HepG2 (cell line): Measurements from ENCODE around the gene CD2AP.

Source experiments
- ATF6 ChIP-seq: sonication (generic); formaldehyde crosslinking; conservative IDR thresholded peaks from 2 replicates; pipeline ENCODE4 v1.4.0; 2020; ENCODE audit warnings: missing genetic modification reagents
- FIP1L1 ChIP-seq: fragments of 200-400 bp; formaldehyde crosslinking; IDR thresholded peaks from 2 replicates; pipeline ENCODE4 v1.6.1; 2018; ENCODE audit warnings: low read depth, mild to moderate bottlenecking, low read length, moderate library complexity, borderline replicate concordance; ENCODE audit not compliant: insufficient read depth
- JUNB ChIP-seq: sonication (generic); formaldehyde crosslinking; IDR thresholded peaks from 2 replicates; pipeline ENCODE4 v1.8.0; 2022; ENCODE audit warnings: missing genetic modification reagents, mild to moderate bottlenecking, borderline replicate concordance
- PHB2 ChIP-seq: fragments of 450-650 bp; IDR thresholded peaks from 2 replicates; pipeline ENCODE4 v1.6.1; 2018; ENCODE audit not compliant: partially characterized antibody
- POLR2A ChIP-seq, 2 experiments: IDR thresholded peaks; 2 replicates each; pipeline ENCODE4 v1.6.1; 2011; ENCODE audit warnings: low read depth in 2 of 2, low read length in 2 of 2, mild to moderate bottlenecking in 1 of 2, moderate library complexity in 1 of 2; ENCODE audit not compliant: insufficient read depth in 1 of 2
- RBAK ChIP-seq: sonication (generic); formaldehyde crosslinking; IDR thresholded peaks from 2 replicates; pipeline ENCODE4 v1.5.1; 2020; ENCODE audit warnings: mild to moderate bottlenecking, missing genetic modification reagents
- SMAD1 ChIP-seq: sonication (generic); formaldehyde crosslinking; IDR thresholded peaks from 2 replicates; pipeline ENCODE4 v1.4.0; 2020; ENCODE audit warnings: missing genetic modification reagents, low read depth, mild to moderate bottlenecking, borderline replicate concordance
- THYN1 ChIP-seq: sonication (generic); formaldehyde crosslinking; IDR thresholded peaks from 2 replicates; pipeline ENCODE4 v1.8.1; 2023; ENCODE audit warnings: low read depth, mild to moderate bottlenecking, moderate library complexity, missing genetic modification reagents, borderline replicate concordance
- ZFP1 ChIP-seq: IDR thresholded peaks from 2 replicates; pipeline ENCODE4 v1.6.1; 2016
- ZFX ChIP-seq: sonication (generic); formaldehyde crosslinking; IDR thresholded peaks from 2 replicates; pipeline ENCODE4 v1.4.0; 2020; ENCODE audit warnings: mild to moderate bottlenecking, low read depth, missing genetic modification reagents, moderate library complexity
- ZNF121 ChIP-seq: sonication (generic); formaldehyde crosslinking; IDR thresholded peaks from 2 replicates; pipeline ENCODE4 v1.5.0; 2020; ENCODE audit warnings: mild to moderate bottlenecking, missing genetic modification reagents
- ZNF207 ChIP-seq: fragments of 450-650 bp; IDR thresholded peaks from 2 replicates; pipeline ENCODE4 v1.6.1; 2016; ENCODE audit warnings: antibody characterized with exemption, borderline replicate concordance
- ZNF30 ChIP-seq: sonication (generic); formaldehyde crosslinking; IDR thresholded peaks from 2 replicates; pipeline ENCODE4 v1.5.0; 2020; ENCODE audit warnings: mild to moderate bottlenecking, missing genetic modification reagents

GRCh38 chr6:47628448-47629272 is 151.1 kb downstream of the CD2AP start:
- no peak for TF ChIP-seq THYN1
- TF ChIP-seq ZNF207, result no peak
- no peak for TF ChIP-seq FIP1L1
- TF ChIP-seq ATF6 (CRISPR knock-in tag), result no peak
- TF ChIP-seq ZNF30, result no peak
- no peak for TF ChIP-seq ZFX
- TF ChIP-seq PHB2, result no peak
- TF ChIP-seq SMAD1 (CRISPR knock-in tag), result no peak
- no peak for TF ChIP-seq RBAK
- no peak for TF ChIP-seq ZNF121 (CRISPR knock-in tag)
- TF ChIP-seq ZFP1, result no peak
- no peak for TF ChIP-seq JUNB (CRISPR knock-in tag)
- no peak for TF ChIP-seq POLR2A (IDR thresholded peaks at IDR 0.05; ENCODE audit: insufficient read depth in 1 of 2, low read depth in 2 of 2, low read length in 2 of 2)
